Right lobe of liver (tissue), 4 donors: ENCODE measurements around the gene GOLGA6C.
A peak's percentile ranks its signal among the peaks of the same experiment; 100 is the strongest.

Source experiments
- CTCF ChIP-seq, 4 donors: fragments of 200-600 bp in 3 of 4; fragments of 450-650 bp in 1 of 4; IDR thresholded peaks; one replicate each; pipeline versions ENCODE4 v1.5.1 to v1.8.0; 2016 to 2022; ENCODE audit warnings: antibody characterized with exemption in 4 of 4, mild to moderate bottlenecking in 2 of 4
- POLR2A ChIP-seq: fragments of 450-650 bp; IDR thresholded peaks from one replicate; pipeline ENCODE4 v1.6.1; 2017; ENCODE audit warnings: antibody characterized with exemption, mild to moderate bottlenecking
- donor health status: DM: no; HTN: no; CAD: no.
- donor health status: DM: no; HTN: no; CAD: no.
- donor health status: DM: no; HTN: yes; CAD: no.

GRCh38 chr15:75307778-75308390 lies 49.8 kb downstream of the GOLGA6C start:
- TF ChIP-seq CTCF (IDR thresholded peaks at IDR 0.05) (peak; percentile 48 to 67 (median 56)), POLR2A (no peak)
